Panc1 (cell line): ENCODE data around the gene TTLL5. TPM values are rescaled to one million over a fixed set of nuclear protein-coding genes. Genes with fewer than 3 reads are reported as not detected.

ENCODE experiments used
- ATAC-seq: fragments of 200-7000 bp; cut with Tn5 transposase; 2 replicates; pipeline ENCODE4 v1.9.1; 2020; ENCODE audit warnings: mild to moderate bottlenecking, moderate library complexity
- BruUV-seq: library from RNA; stranded (reverse); fragments of 400-500 nt; replicated peaks from 2 replicates; lab custom pipeline; 2021; lab: Mats Ljungman, UMichigan
- CTCF ChIA-PET: fragments of 300-600 bp; sonication (Branson Sonifier 250); formaldehyde crosslinking; loops from one replicate; lab custom pipeline; 2022; ENCODE audit warnings: antibody characterized with exemption; lab: Charles Lee
- POLR2A ChIA-PET: fragments of 300-600 bp; sonication (Branson Sonifier 250); formaldehyde crosslinking; loops from one replicate; lab custom pipeline; 2022; ENCODE audit warnings: antibody characterized with exemption; lab: Charles Lee
- DNase-seq: peaks from one replicate; pipeline ENCODE4 v3.0.0-alpha.2; 2010; ENCODE audit warnings: low read depth, low spot score
- H3K27ac ChIP-seq: 2 replicates; pipeline ENCODE4 v1.5.1; 2011; ENCODE audit warnings: mild to moderate bottlenecking, low read length, inconsistent platforms
- H3K27me3 ChIP-seq: fragments of 200-500 bp; sonication (Bioruptor generic); 2 replicates; pipeline ENCODE4 v1.6.0; 2014; ENCODE audit warnings: low read length, inconsistent platforms; ENCODE audit not compliant: control insufficient read depth, insufficient read depth
- H3K36me3 ChIP-seq: fragments of 200-500 bp; sonication (Bioruptor generic); 2 replicates; pipeline ENCODE4 v1.5.1; 2014; ENCODE audit warnings: inconsistent platforms, mild to moderate bottlenecking, low read length, moderate library complexity; ENCODE audit not compliant: control insufficient read depth, insufficient read depth
- H3K4me1 ChIP-seq: 2 replicates; pipeline ENCODE4 v1.5.1; 2011; ENCODE audit warnings: inconsistent platforms, mild to moderate bottlenecking, low read length, moderate library complexity; ENCODE audit not compliant: control insufficient read depth, insufficient read depth
- H3K4me3 ChIP-seq, 2 experiments: 2 replicates each; pipeline ENCODE4 v1.5.1; 2011 to 2012; ENCODE audit warnings: low read depth in 2 of 2, low read length in 2 of 2, mild to moderate bottlenecking in 2 of 2, inconsistent platforms in 1 of 2, moderate library complexity in 1 of 2
- H3K9me3 ChIP-seq: fragments of 200-500 bp; sonication (Bioruptor generic); 2 replicates; pipeline ENCODE4 v1.5.1; 2014; ENCODE audit warnings: low read depth, mild to moderate bottlenecking, inconsistent platforms, low read length, moderate library complexity; ENCODE audit not compliant: control insufficient read depth, insufficient read depth
- CTCF ChIP-seq: fragments of 450-650 bp; IDR thresholded peaks from 2 replicates; pipeline ENCODE4 v1.5.1; 2017; ENCODE audit warnings: mild to moderate bottlenecking
- POLR2AphosphoS5 ChIP-seq: IDR thresholded peaks from 2 replicates; pipeline ENCODE4 v1.6.1; 2012; ENCODE audit warnings: mild to moderate bottlenecking, low read depth, low read length, moderate library complexity
- REST ChIP-seq, 2 experiments: IDR thresholded peaks; 2 replicates each; pipeline ENCODE4 v1.6.1; 2011 to 2012; ENCODE audit warnings: low read depth in 2 of 2, control low read depth in 1 of 2, low read length in 1 of 2, mild to moderate bottlenecking in 1 of 2, moderate library complexity in 1 of 2; ENCODE audit not compliant: insufficient read depth in 1 of 2
- SIN3A ChIP-seq: IDR thresholded peaks from 2 replicates; pipeline ENCODE4 v1.6.1; 2012; ENCODE audit warnings: low read depth, mild to moderate bottlenecking, low read length, moderate library complexity, borderline replicate concordance; ENCODE audit not compliant: insufficient read depth
- TCF7L2 ChIP-seq: IDR thresholded peaks from 2 replicates; pipeline ENCODE4 v1.6.1; 2011; ENCODE audit warnings: mild to moderate bottlenecking, low read depth, low read length, inconsistent platforms
- in situ Hi-C: cut with HindIII; loops from 2 replicates; pipeline ENCODE4 v1.10.0; 2016; ENCODE audit warnings: low sequenced_read_pairs, low pct_unique_long_range_greater_than_20kb
- intact Hi-C: fragments of 100-400 bp; cut with micrococcal nuclease; formaldehyde crosslinking; loops from one replicate; pipeline ENCODE4 v1.10.0; 2022; ENCODE audit not compliant: unreplicated experiment
- total RNA-seq: library from RNA; stranded (reverse); gene quantifications from one replicate; pipeline ENCODE4 v1.2.1, GENCODE V29; 2021; ENCODE audit not compliant: unreplicated experiment

The TTLL5 gene
- total RNA-seq, 1 experiment from 2014 or later, result 23.5 TPM

- intact Hi-C loops, result no loop called here
- ChIA-PET POLR2A (no interaction called here), CTCF (no interaction called here)
- no peaks in the 10 kb centered on the region for H3K4me1 ChIP-seq
- BruUV-seq, result no TSS peak
- no peak for ATAC-seq
- in situ Hi-C loops, result no loop called here
- H3K4me3 ChIP-seq, result no peak overlapping the region
- H3K36me3 ChIP-seq, result no peaks in the 10 kb centered on the region
- H3K27ac ChIP-seq, result no peak overlapping the region
- H3K27me3 ChIP-seq, result no peaks in the 10 kb centered on the region
- DNase-seq, result no peak
- TF ChIP-seq POLR2AphosphoS5, result no peak
- no peak for TF ChIP-seq TCF7L2
- TF ChIP-seq SIN3A, result no peak
- no peak for TF ChIP-seq REST (IDR thresholded peaks at IDR 0.05; ENCODE audit: insufficient read depth in 1 of 2, low read depth in 2 of 2, low read length in 1 of 2)
- TF ChIP-seq CTCF, result no peak
- no peaks in the 10 kb centered on the region for H3K9me3 ChIP-seq
Measured at GRCh38 chr14:75805646-75806045, 144.6 kb downstream of the TTLL5 start.

GRCh38 chr14:75806352-75806832 lies 145.3 kb downstream of the TTLL5 start:
- intact Hi-C loops, result no loop called here
- in situ Hi-C loops, result no loop called here
- CTCF ChIA-PET, result no interaction called here
- POLR2A ChIA-PET, result no interaction called here
- DNase-seq (no peak), ATAC-seq (no peak)
- H3K36me3 ChIP-seq, result no peaks in the 10 kb centered on the region
- BruUV-seq, result no TSS peak
- TF ChIP-seq SIN3A (no peak), REST (IDR thresholded peaks at IDR 0.05; ENCODE audit: insufficient read depth in 1 of 2, low read depth in 2 of 2, low read length in 1 of 2) (no peak), POLR2AphosphoS5 (no peak), TCF7L2 (no peak), CTCF (no peak)
- H3K9me3 ChIP-seq, result no peaks in the 10 kb centered on the region
- no peak overlapping the region for H3K27ac ChIP-seq
- H3K4me1 ChIP-seq, result no peaks in the 10 kb centered on the region
- no peaks in the 10 kb centered on the region for H3K27me3 ChIP-seq
- H3K4me3 ChIP-seq, result no peak overlapping the region
